ENCODE data around the gene TRPM5.

DNA sequence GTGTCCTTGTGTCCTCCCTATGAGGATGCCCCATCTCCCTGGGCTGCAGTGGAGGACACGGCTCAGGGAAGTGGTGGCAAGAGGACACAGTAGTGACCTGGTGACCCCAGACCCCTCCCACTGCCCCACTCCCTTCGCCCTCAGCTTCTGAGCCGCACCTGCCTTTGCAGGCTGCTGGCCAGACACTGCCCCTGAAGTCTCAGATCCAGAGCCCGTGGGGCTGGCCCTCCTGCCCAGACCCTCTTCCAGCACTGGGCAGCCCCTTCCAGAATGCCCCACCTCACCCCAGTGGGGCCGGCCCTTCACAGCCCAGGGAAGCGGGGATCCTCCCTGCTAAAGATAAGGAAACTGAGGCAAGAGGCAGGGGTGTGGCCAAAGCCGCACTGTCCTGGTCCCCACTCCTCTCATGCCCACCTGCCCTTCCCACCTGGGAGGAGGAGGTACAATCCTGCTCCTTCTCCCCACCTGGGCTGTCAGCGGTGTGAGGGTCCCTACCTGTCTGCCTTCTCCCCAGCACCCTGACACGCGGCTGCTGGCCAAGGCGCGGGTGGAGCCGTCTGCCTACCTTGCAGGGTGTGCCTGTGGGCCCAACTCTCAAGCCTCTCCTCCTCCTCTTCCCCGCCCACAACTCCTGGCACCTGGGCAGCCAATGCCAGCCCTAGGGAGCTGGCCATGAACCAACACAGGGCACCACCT lies 17.3 kb downstream of the TRPM5 start:
- TF ChIP-seq, protein P1, sequence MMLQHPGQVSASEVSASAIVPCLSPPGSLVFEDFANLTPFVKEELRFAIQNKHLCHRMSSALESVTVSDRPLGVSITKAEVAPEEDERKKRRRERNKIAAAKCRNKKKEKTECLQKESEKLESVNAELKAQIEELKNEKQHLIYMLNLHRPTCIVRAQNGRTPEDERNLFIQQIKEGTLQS (IDR thresholded peaks at IDR 0.05) = no peak
- TF ChIP-seq JUND (IDR thresholded peaks at IDR 0.05) = no peak
- TF ChIP-seq, protein P2, sequence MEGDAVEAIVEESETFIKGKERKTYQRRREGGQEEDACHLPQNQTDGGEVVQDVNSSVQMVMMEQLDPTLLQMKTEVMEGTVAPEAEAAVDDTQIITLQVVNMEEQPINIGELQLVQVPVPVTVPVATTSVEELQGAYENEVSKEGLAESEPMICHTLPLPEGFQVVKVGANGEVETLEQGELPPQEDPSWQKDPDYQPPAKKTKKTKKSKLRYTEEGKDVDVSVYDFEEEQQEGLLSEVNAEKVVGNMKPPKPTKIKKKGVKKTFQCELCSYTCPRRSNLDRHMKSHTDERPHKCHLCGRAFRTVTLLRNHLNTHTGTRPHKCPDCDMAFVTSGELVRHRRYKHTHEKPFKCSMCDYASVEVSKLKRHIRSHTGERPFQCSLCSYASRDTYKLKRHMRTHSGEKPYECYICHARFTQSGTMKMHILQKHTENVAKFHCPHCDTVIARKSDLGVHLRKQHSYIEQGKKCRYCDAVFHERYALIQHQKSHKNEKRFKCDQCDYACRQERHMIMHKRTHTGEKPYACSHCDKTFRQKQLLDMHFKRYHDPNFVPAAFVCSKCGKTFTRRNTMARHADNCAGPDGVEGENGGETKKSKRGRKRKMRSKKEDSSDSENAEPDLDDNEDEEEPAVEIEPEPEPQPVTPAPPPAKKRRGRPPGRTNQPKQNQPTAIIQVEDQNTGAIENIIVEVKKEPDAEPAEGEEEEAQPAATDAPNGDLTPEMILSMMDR (IDR thresholded peaks at IDR 0.05; ENCODE audit: low read depth, low read length, missing input control) = no peak

Measured in liver (tissue), 3 donors.